Omental fat pad (tissue), 4 donors: Measurements from ENCODE around the gene MRC1. TPM values are rescaled to one million over a fixed set of nuclear protein-coding genes. Genes with fewer than 3 reads are reported as not detected.
A peak's percentile ranks its signal among the peaks of the same experiment; 100 is the strongest.

ENCODE experiments used
- ATAC-seq: fragments of 150-250 bp; one replicate; pipeline ENCODE4 v1.9.1; 2016; ENCODE audit warnings: mild to moderate bottlenecking, moderate library complexity; ENCODE audit not compliant: low FRiP score
- DNase-seq: peaks from one replicate; pipeline ENCODE4 v3.0.0-alpha.2; 2019; ENCODE audit warnings: low spot score
- total RNA-seq, 4 donors: library from RNA; depleted of rRNA; stranded (reverse); fragments of >200 nt; gene quantifications; one replicate each; pipeline ENCODE4 v1.1.0, GENCODE V29; 2016
- TF ChIP-seq, protein P1 (sequence below), 3 donors: fragments of 450-650 bp; IDR thresholded peaks; one replicate each; pipeline ENCODE4 v1.5.1; 2016 to 2017; ENCODE audit warnings: antibody characterized with exemption in 3 of 3, mild to moderate bottlenecking in 3 of 3, moderate library complexity in 2 of 3

The MRC1 gene
- 100 to 1,000 TPM; 130 to 206 (median 139) TPM for total RNA-seq

DNA sequence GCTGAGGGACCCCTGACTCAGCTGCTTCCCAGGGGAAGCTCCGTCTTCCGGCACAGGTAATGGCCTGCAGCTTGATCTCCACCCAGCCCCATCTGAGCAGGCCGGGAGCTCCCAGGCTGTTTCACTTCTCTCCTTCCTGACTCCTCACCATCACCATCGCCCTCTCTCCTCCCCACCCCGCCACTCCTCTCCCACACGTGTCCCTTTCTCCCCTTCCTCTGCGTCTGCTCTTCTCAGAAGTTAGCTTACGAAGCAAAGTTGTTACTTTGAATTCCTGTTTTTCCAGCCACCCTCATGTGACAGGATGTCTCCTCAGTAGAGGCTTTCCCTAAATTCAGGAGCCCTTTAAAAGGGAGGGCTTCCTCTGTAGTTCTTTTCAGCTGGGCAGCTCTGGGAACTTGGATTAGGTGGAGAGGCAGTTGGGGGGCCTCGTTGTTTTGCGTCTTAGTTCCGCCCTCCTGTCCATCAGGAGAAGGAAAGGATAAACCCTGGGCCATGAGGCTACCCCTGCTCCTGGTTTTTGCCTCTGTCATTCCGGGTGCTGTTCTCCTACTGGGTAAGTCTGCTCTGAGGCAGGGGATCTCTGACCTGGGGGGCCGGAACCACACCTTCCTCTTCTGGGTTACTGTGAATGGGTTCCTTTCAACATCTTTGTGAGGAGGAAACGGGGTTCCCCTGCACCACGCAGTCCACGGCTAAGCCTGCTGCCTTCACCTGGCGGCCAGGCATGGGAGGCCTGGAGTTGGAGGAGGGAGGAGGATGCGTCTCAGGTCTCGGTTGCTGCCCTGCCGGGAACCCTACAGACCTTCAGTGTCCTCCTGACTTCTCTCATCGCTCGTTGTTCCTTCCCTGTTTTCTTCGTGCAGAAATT lies at the start of gene MRC1:
MRC1 (plus strand) TSS at position 378 of the 871 bp plus-strand sequence; CDS start at position 496, 118 bp downstream.
- TF ChIP-seq, protein P1, sequence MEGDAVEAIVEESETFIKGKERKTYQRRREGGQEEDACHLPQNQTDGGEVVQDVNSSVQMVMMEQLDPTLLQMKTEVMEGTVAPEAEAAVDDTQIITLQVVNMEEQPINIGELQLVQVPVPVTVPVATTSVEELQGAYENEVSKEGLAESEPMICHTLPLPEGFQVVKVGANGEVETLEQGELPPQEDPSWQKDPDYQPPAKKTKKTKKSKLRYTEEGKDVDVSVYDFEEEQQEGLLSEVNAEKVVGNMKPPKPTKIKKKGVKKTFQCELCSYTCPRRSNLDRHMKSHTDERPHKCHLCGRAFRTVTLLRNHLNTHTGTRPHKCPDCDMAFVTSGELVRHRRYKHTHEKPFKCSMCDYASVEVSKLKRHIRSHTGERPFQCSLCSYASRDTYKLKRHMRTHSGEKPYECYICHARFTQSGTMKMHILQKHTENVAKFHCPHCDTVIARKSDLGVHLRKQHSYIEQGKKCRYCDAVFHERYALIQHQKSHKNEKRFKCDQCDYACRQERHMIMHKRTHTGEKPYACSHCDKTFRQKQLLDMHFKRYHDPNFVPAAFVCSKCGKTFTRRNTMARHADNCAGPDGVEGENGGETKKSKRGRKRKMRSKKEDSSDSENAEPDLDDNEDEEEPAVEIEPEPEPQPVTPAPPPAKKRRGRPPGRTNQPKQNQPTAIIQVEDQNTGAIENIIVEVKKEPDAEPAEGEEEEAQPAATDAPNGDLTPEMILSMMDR (IDR thresholded peaks at IDR 0.05), result no peak
- DNase-seq, result no peak
- ATAC-seq, result peak; percentile 27

DNA sequence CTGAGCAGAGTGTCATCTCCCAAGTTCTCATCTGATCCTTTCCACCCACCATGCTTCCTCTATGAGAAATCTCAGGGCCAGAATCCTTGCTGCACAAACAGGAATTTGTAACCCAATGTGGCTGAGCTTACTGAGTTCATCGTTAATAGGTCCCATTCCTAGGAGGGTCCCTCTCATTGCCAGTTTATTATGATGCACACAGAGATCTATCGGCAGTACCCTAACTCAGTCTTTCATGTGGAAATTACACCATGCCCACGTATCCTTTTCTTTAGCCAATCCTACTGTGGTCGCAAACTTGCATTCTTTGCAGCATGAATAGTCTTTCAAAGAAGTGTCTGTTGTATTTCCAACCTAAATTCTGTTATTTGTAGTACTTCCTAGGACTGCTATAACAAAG lies 45.0 kb upstream of the MRC1 start:
- ATAC-seq (no peak), DNase-seq (no peak)
- TF ChIP-seq, protein P1 (IDR thresholded peaks at IDR 0.05), result no peak

DNA sequence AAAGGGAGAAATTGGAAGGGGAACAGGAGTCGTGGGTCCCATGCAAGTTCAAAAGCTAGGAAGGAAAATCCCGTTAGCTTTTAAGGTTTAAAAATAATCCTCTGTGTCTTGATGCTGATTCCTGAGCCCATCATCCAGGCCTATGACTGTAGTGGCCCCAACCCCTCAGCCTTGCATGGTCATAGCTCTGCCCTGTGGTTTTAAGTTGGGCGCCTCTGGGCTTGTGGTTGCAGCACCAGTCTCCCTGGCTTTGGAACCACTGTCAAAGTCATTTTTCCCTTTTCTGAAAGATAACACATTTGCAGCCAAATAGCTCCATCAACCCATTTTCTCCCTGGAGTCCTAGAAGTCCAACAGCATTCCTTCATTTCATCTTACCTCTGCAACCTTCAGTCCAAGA lies 43.5 kb upstream of the MRC1 start:
- DNase-seq, result no peak
- TF ChIP-seq, protein P1 (IDR thresholded peaks at IDR 0.05), result no peak
- ATAC-seq, result no peak

- TF ChIP-seq, protein P1 (IDR thresholded peaks at IDR 0.05), result no peak
- DNase-seq (no peak), ATAC-seq (no peak)
Measured at GRCh38 chr10:17766731-17767130, 42.4 kb upstream of the MRC1 start.

DNA sequence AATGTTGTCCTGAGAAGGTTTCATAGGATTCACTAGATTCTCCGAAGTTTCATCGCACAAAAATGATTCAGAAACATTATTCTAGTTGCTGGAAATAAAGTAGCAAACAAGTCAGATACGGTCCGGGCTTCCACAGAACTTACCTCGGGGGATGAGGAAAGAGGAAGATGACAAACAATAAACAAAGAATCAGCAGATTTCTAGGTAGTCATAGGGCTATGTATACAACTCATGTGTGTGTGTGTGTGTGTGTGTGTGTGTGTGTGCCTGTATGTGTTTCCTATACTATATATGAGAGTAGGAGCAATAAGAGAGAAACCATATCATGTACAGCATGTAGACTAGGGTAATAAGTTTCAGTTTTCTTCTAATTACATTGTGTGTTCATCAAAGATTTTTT lies 40.7 kb upstream of the MRC1 start:
- no peak for ATAC-seq
- DNase-seq, result no peak
- TF ChIP-seq, protein P1 (IDR thresholded peaks at IDR 0.05), result no peak

- TF ChIP-seq, protein P1 (IDR thresholded peaks at IDR 0.05), result no peak
- ATAC-seq, result no peak
- DNase-seq, result no peak
Measured at GRCh38 chr10:17768957-17769356, 40.2 kb upstream of the MRC1 start.

DNA sequence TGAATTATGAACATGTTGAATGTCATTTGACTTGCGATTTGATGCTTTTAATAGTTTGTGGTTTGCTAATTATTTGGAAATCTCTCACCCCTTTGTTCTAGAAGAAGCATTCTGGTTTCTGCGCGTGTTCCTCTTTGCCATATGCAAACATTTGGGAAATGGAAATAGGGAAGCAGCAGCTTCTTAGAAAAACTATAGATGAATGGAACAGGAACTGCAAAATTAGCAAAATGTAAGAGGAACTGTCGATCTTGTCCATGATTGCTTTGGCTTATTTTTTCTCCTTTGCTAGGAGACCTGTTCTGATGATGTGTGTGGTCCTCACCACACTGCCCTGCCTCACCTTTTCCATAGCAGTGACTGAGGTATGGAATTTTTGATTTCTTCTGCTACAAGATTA lies 38.1 kb upstream of the MRC1 start:
- TF ChIP-seq, protein P1 (IDR thresholded peaks at IDR 0.05), result no peak
- no peak for DNase-seq
- ATAC-seq, result no peak
